NCI-H345 (cell line): Measurements from ENCODE around the gene ASTN2.
"Not testable (repeated sequence)": the region's sequence is repeated elsewhere in the genome, so short reads cannot be mapped to it uniquely, and the experiment has no call there.

Experiments used
- DNase-seq: peaks from one replicate; lab custom pipeline; 2025; lab: John Stamatoyannopoulos, UW

ASTN2 gene

GRCh38 chr9:116460026-116460425 lies 954.8 kb downstream of the ASTN2 start:
- DNase-seq = no peak

GRCh38 chr9:116459576-116459975 lies 955.3 kb downstream of the ASTN2 start:
- DNase-seq = no peak

- no peak for DNase-seq
Measured at GRCh38 chr9:116456490-116457088, 958.3 kb downstream of the ASTN2 start.

GRCh38 chr9:116454539-116454938 lies 960.3 kb downstream of the ASTN2 start:
- not testable (repeated sequence) for DNase-seq

GRCh38 chr9:116453785-116454184 lies 961.1 kb downstream of the ASTN2 start:
- no peak for DNase-seq

- no peak for DNase-seq
Measured at GRCh38 chr9:116452634-116453033, 962.2 kb downstream of the ASTN2 start.

GRCh38 chr9:116452227-116452626 lies 962.6 kb downstream of the ASTN2 start:
- no peak for DNase-seq

- DNase-seq = no peak
Measured at GRCh38 chr9:116451500-116452115, 963.2 kb downstream of the ASTN2 start.

GRCh38 chr9:116450378-116451139 lies 964.3 kb downstream of the ASTN2 start:
- DNase-seq = no peak

GRCh38 chr9:116449949-116450348 lies 964.9 kb downstream of the ASTN2 start:
- DNase-seq = no peak

GRCh38 chr9:116448431-116448830 lies 966.4 kb downstream of the ASTN2 start:
- DNase-seq = no peak

GRCh38 chr9:116447934-116448333 lies 966.9 kb downstream of the ASTN2 start:
- no peak for DNase-seq

- no peak for DNase-seq
Measured at GRCh38 chr9:116442528-116442927, 972.3 kb downstream of the ASTN2 start.

GRCh38 chr9:116437411-116438370 lies 977.2 kb downstream of the ASTN2 start:
- no peak for DNase-seq

GRCh38 chr9:116436121-116436520 lies 978.7 kb downstream of the ASTN2 start:
- DNase-seq = no peak

- DNase-seq = no peak
Measured at GRCh38 chr9:116435706-116436105, 979.2 kb downstream of the ASTN2 start.

GRCh38 chr9:116434314-116434713 lies 980.5 kb downstream of the ASTN2 start:
- no peak for DNase-seq

- no peak for DNase-seq
Measured at GRCh38 chr9:116432051-116432450, 982.8 kb downstream of the ASTN2 start.

- DNase-seq = no peak
Measured at GRCh38 chr9:116430849-116431248, 984.0 kb downstream of the ASTN2 start.

GRCh38 chr9:116425244-116425643 lies 989.6 kb downstream of the ASTN2 start:
- DNase-seq = no peak

GRCh38 chr9:116423149-116423548 lies 991.7 kb downstream of the ASTN2 start:
- no peak for DNase-seq
